Upper lobe of left lung (tissue), 6 donors: ENCODE measurements around the gene TUBGCP6. TPM values are rescaled to one million over a fixed set of nuclear protein-coding genes. Genes with fewer than 3 reads are reported as not detected.

Experiments used
- ATAC-seq, 2 donors: fragments of 200-7000 bp; cut with Tn5 transposase; one replicate each; pipeline ENCODE4 v1.9.1; 2022; ENCODE audit warnings: mild to moderate bottlenecking in 2 of 2, moderate library complexity in 2 of 2; ENCODE audit not compliant: low FRiP score in 2 of 2
- DNase-seq, 2 donors: peaks; one replicate each; pipeline ENCODE4 v3.0.0-alpha.2; 2019 to 2020
- H3K27ac ChIP-seq, 4 donors: fragments of 200-600 bp; sonication (generic); one replicate each; pipeline ENCODE4 v1.5.1; 2016 to 2019
- H3K27me3 ChIP-seq, 4 donors: fragments of 200-600 bp; sonication (generic); one replicate each; pipeline ENCODE4 v1.5.1; 2017 to 2019
- H3K36me3 ChIP-seq, 4 donors: fragments of 200-600 bp; sonication (generic); one replicate each; pipeline ENCODE4 v1.5.1; 2016 to 2019
- H3K4me1 ChIP-seq, 4 donors: fragments of 200-600 bp; sonication (generic); one replicate each; pipeline ENCODE4 v1.5.1; 2018 to 2019
- H3K4me3 ChIP-seq, 4 donors: fragments of 200-600 bp; sonication (generic); one replicate each; pipeline ENCODE4 v1.5.1; 2017 to 2019; ENCODE audit warnings: mild to moderate bottlenecking in 2 of 4, moderate library complexity in 1 of 4
- H3K9me3 ChIP-seq, 4 donors: fragments of 200-600 bp; sonication (generic); one replicate each; pipeline ENCODE4 v1.5.1; 2018 to 2019
- CTCF ChIP-seq, 6 experiments: fragments of 450-650 bp in 4 of 6; fragments of 200-600 bp in 2 of 6; sonication (generic) in 2 of 6; IDR thresholded peaks; one replicate each; pipeline ENCODE4 v1.5.1; 2016 to 2019; ENCODE audit warnings: antibody characterized with exemption in 6 of 6
- EP300 ChIP-seq, 4 donors: sonication (generic); formaldehyde crosslinking; IDR thresholded peaks; one replicate each; pipeline ENCODE4 v1.5.1; 2017; ENCODE audit warnings: antibody characterized with exemption in 4 of 4, control low read depth in 2 of 4
- POLR2A ChIP-seq, 4 donors: fragments of 450-650 bp; IDR thresholded peaks; one replicate each; pipeline ENCODE4 v1.5.1; 2016 to 2017; ENCODE audit warnings: antibody characterized with exemption in 4 of 4, mild to moderate bottlenecking in 2 of 4
- POLR2AphosphoS5 ChIP-seq, 2 donors: sonication (generic); formaldehyde crosslinking; IDR thresholded peaks; one replicate each; pipeline ENCODE4 v1.5.1; 2017; ENCODE audit warnings: antibody characterized with exemption in 2 of 2
- WGBS, 2 donors: methylation state at CpG; one replicate each; pipeline ENCODE4 v1.1.5; 2017 to 2018; 5-methylcytosine and 5-hydroxymethylcytosine counted together
- total RNA-seq, 6 donors: library from RNA; depleted of rRNA in 4 of 6; stranded (reverse); fragments of >200 nt in 4 of 6; gene quantifications; one replicate each; pipeline versions ENCODE4 v1.1.0 to v1.2.1, GENCODE V29; 2016 to 2021
- donor health status: DM: no; HTN: no; CAD: no; lungs with moderate emphysema.
- donor health status: DM: no; HTN: yes; CAD: no; lungs with severe emphysema.

TUBGCP6 gene
- total RNA-seq, 6 donors from 2014 or later = 43.2 to 216 (median 52.4) TPM

- Histone ChIP-seq H3K27me3 (no peaks in the 10 kb centered on the region), H3K27ac (no peak overlapping the region), H3K4me3 (no peak overlapping the region), H3K4me1 (peaks cover 14 to 24% (median 15%) of the 10 kb centered on the region in 4 donors), H3K36me3 (peaks cover 0 to 3% (median 0%) of the 10 kb centered on the region in 4 donors), H3K9me3 (no peaks in the 10 kb centered on the region)
- DNase-seq (peak in 1 of 2 donors; percentile 56), ATAC-seq (no peak)
- 92 to 94% methylated on average over 7 to 17 of the region's 17 CpGs for WGBS, 2 donors
- TF ChIP-seq POLR2A (IDR thresholded peaks at IDR 0.05) = no peak
- no peak for TF ChIP-seq POLR2AphosphoS5 (IDR thresholded peaks at IDR 0.05)
- no peak for TF ChIP-seq CTCF (IDR thresholded peaks at IDR 0.05)
- TF ChIP-seq EP300 (IDR thresholded peaks at IDR 0.05) = no peak
Measured at GRCh38 chr22:50255607-50256006, 10.8 kb upstream of the TUBGCP6 start.

GRCh38 chr22:50255099-50255498 lies 10.3 kb upstream of the TUBGCP6 start:
- no peak overlapping the region for H3K27ac ChIP-seq
- H3K4me3 ChIP-seq = no peak overlapping the region
- H3K36me3 ChIP-seq = peaks cover 0 to 3% (median 0%) of the 10 kb centered on the region in 4 donors
- TF ChIP-seq CTCF (IDR thresholded peaks at IDR 0.05) (no peak), POLR2A (IDR thresholded peaks at IDR 0.05) (no peak), POLR2AphosphoS5 (IDR thresholded peaks at IDR 0.05) (no peak), EP300 (IDR thresholded peaks at IDR 0.05) (no peak)
- ATAC-seq (no peak), DNase-seq (peak in 1 of 2 donors; percentile 76)
- H3K9me3 ChIP-seq = no peaks in the 10 kb centered on the region
- no peaks in the 10 kb centered on the region for H3K27me3 ChIP-seq
- peaks cover 15 to 24% (median 16%) of the 10 kb centered on the region in 4 donors for H3K4me1 ChIP-seq
- WGBS, 2 donors = 86 to 97% methylated on average over 16 to 19 of the region's 19 CpGs

GRCh38 chr22:50253941-50254340 lies 9.1 kb upstream of the TUBGCP6 start:
- TF ChIP-seq CTCF (IDR thresholded peaks at IDR 0.05) (no peak), POLR2AphosphoS5 (IDR thresholded peaks at IDR 0.05) (no peak), EP300 (IDR thresholded peaks at IDR 0.05) (no peak), POLR2A (IDR thresholded peaks at IDR 0.05) (no peak)
- 77 to 79% methylated on average over 5 to 8 of the region's 8 CpGs for WGBS, 2 donors
- Histone ChIP-seq H3K4me1 (peaks cover 22 to 34% (median 23%) of the 10 kb centered on the region in 4 donors), H3K4me3 (no peak overlapping the region), H3K9me3 (no peaks in the 10 kb centered on the region), H3K27ac (no peak overlapping the region), H3K27me3 (no peaks in the 10 kb centered on the region), H3K36me3 (peaks cover 0 to 8% (median 0%) of the 10 kb centered on the region in 4 donors)
- ATAC-seq (no peak), DNase-seq (peak in 1 of 2 donors; percentile 54)

GRCh38 chr22:50253046-50253915 lies 8.5 kb upstream of the TUBGCP6 start:
- Histone ChIP-seq H3K27ac (no peak overlapping the region), H3K9me3 (no peaks in the 10 kb centered on the region), H3K27me3 (no peaks in the 10 kb centered on the region), H3K4me1 (peaks cover 22 to 41% (median 24%) of the 10 kb centered on the region in 4 donors), H3K4me3 (no peak overlapping the region), H3K36me3 (peaks cover 0 to 8% (median 2%) of the 10 kb centered on the region in 4 donors)
- TF ChIP-seq POLR2AphosphoS5 (IDR thresholded peaks at IDR 0.05) = no peak
- TF ChIP-seq CTCF (IDR thresholded peaks at IDR 0.05) = no peak
- no peak for TF ChIP-seq POLR2A (IDR thresholded peaks at IDR 0.05)
- no peak for TF ChIP-seq EP300 (IDR thresholded peaks at IDR 0.05)
- ATAC-seq (no peak), DNase-seq (peak in 1 of 2 donors; percentile 62)
- 84 to 88% methylated on average over 7 to 22 of the region's 22 CpGs for WGBS, 2 donors
